ENCODE data around the gene MPRIP.

- TF ChIP-seq POLR2AphosphoS5 (IDR thresholded peaks at IDR 0.05; ENCODE audit: low read depth, low read length): no peak
- no peak for TF ChIP-seq TAF1 (IDR thresholded peaks at IDR 0.05; ENCODE audit: borderline replicate concordance, insufficient read depth, low read length)
- TF ChIP-seq REST (IDR thresholded peaks at IDR 0.05; ENCODE audit: insufficient read depth in 1 of 2, low read depth in 2 of 2, low read length in 2 of 2): no peak
These were observed 33.8 kb downstream of the MPRIP start for GRCh38 chr17:17076066-17076465.
